Endothelial cell of umbilical vein (primary cell): ENCODE data around the gene MYRIP.

Experiments used
- CTCF ChIP-seq, 2 donors: IDR thresholded peaks; 1 replicate in 1 of 2; 2 replicates in 1 of 2; pipeline ENCODE4 v1.5.1; 2011; ENCODE audit warnings: low read length in 2 of 2, mild to moderate bottlenecking in 2 of 2, moderate library complexity in 2 of 2, control low read depth in 1 of 2, inconsistent platforms in 1 of 2, low read depth in 1 of 2; ENCODE audit not compliant: insufficient read depth in 1 of 2; ENCODE audit errors: extremely low read depth in 1 of 2
- EZH2 ChIP-seq: IDR thresholded peaks from 2 replicates; pipeline ENCODE4 v1.6.1; 2012; ENCODE audit warnings: borderline replicate concordance, low read depth, mild to moderate bottlenecking, moderate library complexity, low read length, inconsistent platforms; ENCODE audit not compliant: severe bottlenecking
- FOS ChIP-seq: IDR thresholded peaks from 2 replicates; pipeline ENCODE4 v1.6.1; 2011; ENCODE audit warnings: mild to moderate bottlenecking, low read length, moderate library complexity, borderline replicate concordance; ENCODE audit not compliant: insufficient read depth
- GATA2 ChIP-seq: IDR thresholded peaks from 2 replicates; pipeline ENCODE4 v1.7.0; 2011; ENCODE audit warnings: low read depth, mild to moderate bottlenecking, moderate library complexity, mixed read lengths, low read length; ENCODE audit not compliant: insufficient read length, insufficient read depth
- JUN ChIP-seq: IDR thresholded peaks from 2 replicates; pipeline ENCODE4 v1.6.1; 2011; ENCODE audit warnings: borderline replicate concordance, low read depth; ENCODE audit not compliant: insufficient read length, insufficient read depth
- MAX ChIP-seq: IDR thresholded peaks from 2 replicates; pipeline ENCODE4 v1.6.1; 2011; ENCODE audit not compliant: insufficient read depth, insufficient read length
- MYC ChIP-seq: IDR thresholded peaks from one replicate; pipeline ENCODE4 v1.6.1; 2011; ENCODE audit warnings: mild to moderate bottlenecking, low read depth, low read length
- POLR2A ChIP-seq: IDR thresholded peaks from 2 replicates; pipeline ENCODE4 v1.6.1; 2012; ENCODE audit warnings: low read depth, mild to moderate bottlenecking, control low read depth, low read length
- POLR2AphosphoS5 ChIP-seq: IDR thresholded peaks from 2 replicates; pipeline ENCODE4 v1.6.1; 2012; ENCODE audit warnings: low read depth, mild to moderate bottlenecking, control low read depth, low read length, moderate library complexity; ENCODE audit not compliant: insufficient read depth

- TF ChIP-seq CTCF (IDR thresholded peaks at IDR 0.05; ENCODE audit: extremely low read depth in 1 of 2, insufficient read depth in 1 of 2, low read depth in 1 of 2, low read length in 2 of 2) (no peak), MAX (no peak), EZH2 (no peak), GATA2 (no peak), POLR2A (no peak), POLR2AphosphoS5 (no peak), JUN (no peak), MYC (no peak), FOS (no peak)
Measured at GRCh38 chr3:40228792-40229350, 419.5 kb downstream of the MYRIP start.
